Cerebellar cortex (tissue), 1 donor: ENCODE results near the gene WDR27.
"Not testable (repeated sequence)": the region's sequence is repeated elsewhere in the genome, so short reads cannot be mapped to it uniquely, and the experiment has no call there.

Experiments used
- DNase-seq: peaks from one replicate; pipeline ENCODE4 v3.0.0-alpha.2; 2015; ENCODE audit warnings: low spot score

The WDR27 gene

DNA sequence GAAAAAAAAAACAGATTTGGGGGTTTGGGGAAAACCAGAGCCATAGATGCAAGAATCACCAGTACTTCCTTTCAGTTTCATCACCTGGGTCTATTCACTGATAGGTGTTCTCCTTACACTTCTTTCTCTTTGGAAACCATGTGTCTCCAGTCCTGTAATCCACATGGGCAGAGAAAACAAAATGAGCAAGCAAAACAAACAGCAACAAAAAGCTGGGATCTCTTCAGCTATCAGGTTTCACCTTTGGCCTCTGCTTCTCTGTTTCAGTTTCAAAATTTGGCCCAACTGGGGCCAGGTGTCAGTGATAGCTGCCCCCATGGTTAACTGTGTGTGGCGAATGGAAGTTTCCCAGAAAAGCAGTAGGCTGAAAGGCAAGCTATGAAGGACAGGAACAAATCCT lies 228.2 kb downstream of the WDR27 start:
- DNase-seq = no peak

DNA sequence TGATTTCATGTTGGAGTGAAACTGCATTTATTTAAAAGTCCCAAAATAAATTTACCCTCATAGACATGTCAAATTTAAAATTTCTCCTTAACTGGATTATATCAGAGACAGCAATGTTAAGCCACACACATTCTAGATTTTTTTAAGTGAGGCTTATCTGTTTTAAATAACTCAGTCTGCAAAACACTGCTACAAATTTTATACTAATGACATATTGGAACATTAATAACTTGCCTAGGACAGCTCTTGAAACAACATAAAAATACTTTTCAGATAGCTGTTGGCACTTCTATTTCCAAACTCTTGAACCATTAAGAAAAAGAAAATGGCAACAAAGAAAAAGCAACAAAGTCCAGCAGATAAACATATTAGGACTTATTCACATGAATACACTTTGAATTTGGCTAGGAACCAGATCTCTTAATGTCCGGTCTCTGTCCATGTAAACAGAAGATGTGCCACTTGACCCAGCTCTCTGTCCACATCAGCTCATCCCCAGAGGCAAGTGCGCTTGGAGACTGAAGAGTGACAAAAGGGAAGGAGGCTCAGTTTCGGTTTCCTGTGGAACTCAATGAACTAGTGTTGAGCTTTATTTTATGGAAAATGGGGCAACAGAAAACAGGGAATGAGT lies 228.9 kb downstream of the WDR27 start:
- DNase-seq = no peak

DNA sequence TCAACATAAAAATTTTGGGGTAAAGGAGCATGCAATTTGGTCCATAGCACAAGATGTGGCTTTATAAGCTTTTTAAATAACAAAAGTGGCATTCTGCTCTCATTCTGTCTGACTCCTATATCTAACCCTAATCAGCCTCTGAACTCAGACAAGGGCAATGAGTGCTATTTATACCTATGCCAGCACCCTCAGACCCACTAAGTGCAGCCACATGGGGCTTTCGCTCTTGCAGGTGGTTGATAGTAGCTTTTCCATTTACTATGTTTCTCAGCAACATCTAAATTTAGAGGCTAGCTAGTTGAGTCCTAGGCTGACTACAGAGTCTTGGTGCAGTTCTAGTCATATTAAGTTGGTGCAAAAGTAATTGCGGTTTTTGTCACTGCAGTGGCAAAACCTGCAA lies 231.0 kb downstream of the WDR27 start:
- DNase-seq = no peak

DNA sequence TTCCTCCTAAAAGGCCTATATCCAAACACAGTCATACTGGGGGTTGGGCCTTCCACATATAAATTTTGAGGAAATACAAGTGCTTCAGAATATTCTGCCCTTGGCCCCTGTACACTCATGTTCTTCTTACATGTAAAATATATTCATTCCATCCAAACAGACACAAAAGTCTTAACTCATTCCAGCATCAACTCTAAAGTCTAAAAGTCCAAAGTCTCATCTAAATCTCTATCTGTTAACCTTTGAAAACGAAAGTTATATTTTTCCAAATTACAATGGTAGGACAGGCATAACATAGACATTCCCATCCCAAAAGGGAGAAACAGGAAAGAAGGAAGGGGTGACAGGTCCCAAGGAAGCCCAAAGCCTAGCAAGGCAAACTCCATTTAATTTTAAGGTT lies 232.8 kb downstream of the WDR27 start:
- DNase-seq = no peak

DNA sequence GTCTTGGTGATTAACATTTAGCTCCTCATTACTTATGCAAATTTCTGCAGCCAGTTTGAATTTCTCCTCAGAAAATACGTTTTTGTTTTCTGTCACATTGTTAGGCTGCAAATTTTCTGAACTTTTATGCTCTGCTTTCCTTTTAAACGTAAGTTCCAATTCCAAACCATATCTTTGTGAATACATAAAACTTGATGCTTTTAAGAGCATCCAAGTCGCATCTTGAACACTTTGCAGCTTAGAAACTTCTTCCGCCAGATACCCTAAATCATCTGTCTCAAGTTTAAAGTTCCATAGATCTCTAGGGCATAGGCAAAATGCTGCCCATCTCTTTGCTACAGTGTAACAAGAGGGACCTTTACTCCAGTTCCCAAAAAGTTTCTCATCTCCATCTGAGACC lies 234.1 kb downstream of the WDR27 start:
- DNase-seq = not testable (repeated sequence)

DNA sequence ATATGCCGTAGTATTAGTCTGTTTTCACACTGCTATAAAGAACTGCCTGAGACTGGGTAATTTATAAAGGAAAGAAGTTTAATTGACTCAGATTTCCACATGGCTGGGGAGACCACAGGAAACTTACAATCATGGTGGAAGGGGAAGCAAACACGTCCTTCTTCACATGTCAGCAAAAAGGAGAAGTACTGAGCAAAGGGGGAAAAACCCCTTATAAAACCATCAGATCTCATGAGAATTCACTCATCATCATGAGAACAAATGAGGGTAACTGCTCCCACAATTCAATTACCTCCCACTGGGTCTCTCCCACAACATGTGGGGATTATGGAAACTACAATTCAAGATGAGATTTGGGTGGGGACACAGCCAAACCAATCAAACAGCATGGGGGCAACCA lies 235.6 kb downstream of the WDR27 start:
- DNase-seq = not testable (repeated sequence)

DNA sequence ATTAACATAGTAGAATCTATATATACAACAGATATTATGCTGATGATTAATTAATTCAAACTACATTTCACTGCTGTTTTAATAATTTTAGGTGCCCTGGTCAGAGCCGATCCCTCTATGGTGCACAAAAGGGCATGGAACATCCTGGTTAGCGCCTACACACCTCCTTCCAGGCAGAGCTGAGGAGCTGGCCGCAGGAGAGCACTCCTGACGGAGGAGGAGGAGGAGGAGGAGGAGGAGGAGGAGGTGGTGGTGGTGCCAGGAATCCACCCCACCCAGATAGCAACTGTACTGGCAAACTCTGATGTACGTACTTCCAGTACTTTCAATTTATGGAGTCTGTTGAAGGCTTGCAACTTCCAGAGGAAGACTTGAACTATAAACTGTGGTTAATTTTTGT lies 244.1 kb downstream of the WDR27 start:
- DNase-seq = no peak

DNA sequence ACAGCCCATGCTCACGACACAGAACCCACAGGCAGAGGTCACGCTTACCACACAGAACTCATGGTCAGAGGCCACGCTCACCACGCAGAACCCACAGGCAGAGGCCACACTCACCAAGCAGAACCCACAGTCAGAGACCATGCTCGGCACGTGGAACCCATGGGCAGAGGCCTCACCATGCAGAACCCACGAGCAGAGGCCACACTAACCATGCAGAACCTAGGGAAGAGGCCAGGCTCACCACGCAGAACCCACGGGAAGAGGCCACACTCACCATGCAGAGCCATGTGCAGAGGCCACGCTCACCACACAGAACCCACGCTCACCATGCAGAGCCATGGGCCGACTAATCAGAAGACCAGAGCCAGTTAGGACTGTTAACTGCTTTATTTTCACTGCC lies 245.0 kb downstream of the WDR27 start:
- no peak for DNase-seq

DNA sequence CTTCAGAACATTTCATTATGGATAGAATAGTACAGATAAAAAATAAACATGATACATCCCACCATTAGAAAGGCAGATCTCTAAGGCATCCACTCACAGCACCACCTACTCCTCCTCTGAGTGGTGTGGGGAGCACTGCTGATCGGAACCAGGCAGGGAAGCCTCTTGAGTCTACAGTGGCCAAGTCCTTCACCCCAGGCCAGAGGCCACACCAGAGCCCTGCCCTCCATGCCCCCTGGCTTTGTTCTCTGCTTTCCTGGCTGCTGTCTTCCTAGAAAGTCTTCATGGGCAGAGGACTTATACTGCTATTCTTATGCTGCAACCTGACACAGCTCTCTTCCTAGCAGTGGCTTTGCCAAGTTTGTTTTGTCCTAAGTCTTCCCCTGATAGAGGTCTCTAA lies 246.4 kb downstream of the WDR27 start:
- no peak for DNase-seq

DNA sequence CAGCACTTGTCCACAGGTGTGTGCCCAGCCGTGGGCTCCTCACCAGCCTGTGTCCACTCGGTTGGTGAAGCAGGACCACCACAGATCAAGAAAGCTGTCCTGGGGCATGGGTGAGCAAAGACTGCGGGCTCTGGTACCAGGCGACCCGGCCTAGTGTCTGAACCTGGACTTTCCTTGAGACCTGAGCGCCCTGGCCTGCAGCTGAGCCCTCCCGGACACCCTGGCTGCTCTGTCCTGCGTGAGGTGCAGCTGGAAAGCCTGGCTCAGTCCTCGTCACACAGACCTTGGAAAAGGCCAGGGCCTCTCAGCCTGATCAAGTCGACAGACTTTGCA lies 247.0 kb downstream of the WDR27 start:
- no peak for DNase-seq

DNA sequence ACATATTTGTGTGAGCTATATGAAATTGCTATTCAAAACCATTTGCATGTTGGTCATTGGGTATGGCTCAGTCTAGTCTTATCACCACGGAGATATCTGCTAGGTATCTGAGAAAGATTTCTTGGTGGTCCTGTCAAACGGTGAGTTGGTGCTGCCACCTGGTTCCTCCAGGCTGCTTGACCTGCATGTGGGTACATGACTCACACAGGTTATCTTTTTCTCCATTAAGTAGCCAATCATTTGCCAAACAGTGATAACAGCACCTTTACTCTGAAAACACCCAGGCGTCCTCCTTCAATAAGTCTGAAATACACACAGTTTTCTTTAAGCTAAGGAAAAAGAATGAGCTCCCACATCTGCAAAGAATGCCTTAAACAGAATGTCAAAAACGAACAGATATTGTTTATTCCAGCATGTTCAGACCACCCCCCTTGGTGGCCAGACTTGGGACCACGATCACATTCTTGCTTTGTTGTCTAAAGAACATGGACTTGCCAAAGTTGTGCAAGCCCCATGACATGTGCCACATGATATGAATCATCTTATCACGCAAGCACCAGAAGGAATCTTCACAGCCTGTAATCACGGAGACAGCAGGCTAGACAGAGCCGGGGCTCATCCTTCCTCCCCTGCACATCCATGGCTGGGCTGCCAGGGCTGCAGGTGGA lies 247.5 kb downstream of the WDR27 start:
- no peak for DNase-seq

DNA sequence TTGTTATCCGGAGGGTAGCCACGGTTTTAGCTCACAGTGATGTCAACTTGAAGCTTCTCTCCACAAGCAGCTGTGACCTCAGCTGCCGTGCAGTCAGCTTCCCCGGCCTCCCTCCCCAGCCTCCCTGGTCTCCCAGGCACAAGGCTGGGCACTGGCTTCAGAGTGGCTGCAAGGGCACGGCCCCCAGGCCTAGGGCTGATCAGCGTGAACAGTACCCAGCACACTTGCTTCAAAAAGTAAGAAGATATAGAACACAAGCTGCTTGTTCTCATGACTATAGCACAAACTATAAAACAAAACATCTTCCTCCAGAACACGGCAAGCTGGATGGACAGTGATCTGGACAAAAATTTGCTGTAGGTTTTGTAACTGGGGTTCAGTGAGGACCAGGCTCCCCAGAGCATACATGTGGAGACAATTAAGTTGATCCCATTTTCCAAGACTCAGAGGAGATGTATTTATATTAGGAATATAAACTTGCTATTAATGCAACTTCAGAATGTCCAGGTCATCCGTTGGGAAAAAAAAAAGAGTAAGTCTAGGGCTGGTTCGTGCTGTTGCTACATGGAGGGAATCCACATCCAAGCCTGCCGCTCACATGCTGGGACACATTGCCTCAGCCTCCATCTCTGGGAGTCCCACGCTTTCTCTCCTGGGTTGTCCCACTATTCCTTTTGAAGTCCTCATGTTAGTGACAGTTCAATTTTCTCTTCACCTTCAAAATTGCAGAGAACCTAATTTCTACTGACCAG lies 248.8 kb downstream of the WDR27 start:
- DNase-seq = no peak

DNA sequence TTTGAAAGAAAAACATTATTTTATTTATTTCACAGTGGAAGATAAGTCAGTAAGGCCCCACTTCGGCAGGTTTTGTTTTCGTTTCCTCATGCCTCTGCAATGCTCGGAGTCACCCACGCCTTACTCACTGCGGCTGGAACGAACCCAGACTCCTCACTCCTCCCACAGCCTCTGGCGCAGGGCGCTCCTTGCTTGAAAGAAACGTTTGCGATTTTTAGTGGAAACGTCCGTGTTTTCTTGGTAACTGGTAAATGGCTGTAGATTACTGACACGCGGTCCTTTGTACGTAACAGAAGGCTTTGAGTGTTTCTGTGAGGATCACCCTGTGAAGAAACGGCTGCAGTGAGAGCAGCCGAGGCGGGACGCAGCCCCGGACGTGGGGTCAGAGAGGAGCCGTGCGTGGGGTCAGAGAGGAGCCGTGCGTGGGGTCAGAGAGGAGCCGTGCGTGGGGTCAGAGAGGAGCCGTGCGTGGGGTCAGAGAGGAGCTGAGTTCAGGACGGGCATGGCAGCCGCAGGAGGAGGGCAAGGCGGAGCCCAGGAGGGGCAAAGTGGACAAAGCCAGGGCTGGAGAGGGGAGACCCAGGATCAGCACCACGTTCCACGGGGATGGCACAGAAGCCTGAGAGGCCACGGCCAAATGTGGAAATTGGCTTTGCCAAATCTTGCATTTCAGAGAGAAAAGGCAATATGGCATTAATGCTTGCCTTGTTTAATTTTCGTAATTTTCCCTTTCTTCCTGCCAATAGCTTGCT lies 249.5 kb downstream of the WDR27 start:
- DNase-seq = no peak

DNA sequence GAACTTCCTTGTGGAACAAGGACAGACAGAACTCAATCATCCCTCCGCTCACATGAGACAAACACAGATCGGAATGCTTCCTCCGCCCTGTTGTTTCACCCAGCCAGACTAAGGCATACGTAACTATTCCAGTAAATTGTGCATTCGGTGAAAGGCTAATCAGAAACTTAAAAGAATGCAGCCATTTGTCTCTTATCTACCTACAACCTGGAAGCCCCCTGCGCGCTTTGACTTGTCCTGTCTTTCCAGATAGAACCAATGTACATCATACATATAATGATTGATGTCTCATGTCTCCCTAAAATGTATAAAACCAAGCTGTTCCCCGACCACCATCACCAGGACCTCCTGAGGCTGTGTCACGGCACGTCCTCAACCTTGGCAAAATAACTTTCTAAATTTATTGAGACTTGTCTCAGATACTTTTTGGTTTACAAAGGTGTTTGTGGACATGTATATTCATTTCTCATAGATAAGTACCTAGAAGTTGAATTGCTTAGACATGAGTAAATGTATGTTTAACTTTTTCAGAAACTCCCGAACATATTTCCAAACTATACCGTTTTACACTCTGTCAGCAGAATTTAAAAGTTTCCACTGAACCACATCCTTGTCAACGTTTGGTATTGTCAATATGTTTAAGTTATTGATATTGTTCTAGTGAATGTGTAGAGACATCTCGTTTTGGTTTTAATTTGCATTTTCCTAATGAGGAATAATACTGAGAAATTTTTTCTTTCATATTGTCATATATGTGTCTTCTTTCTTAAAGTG lies 250.6 kb downstream of the WDR27 start:
- DNase-seq = no peak

DNA sequence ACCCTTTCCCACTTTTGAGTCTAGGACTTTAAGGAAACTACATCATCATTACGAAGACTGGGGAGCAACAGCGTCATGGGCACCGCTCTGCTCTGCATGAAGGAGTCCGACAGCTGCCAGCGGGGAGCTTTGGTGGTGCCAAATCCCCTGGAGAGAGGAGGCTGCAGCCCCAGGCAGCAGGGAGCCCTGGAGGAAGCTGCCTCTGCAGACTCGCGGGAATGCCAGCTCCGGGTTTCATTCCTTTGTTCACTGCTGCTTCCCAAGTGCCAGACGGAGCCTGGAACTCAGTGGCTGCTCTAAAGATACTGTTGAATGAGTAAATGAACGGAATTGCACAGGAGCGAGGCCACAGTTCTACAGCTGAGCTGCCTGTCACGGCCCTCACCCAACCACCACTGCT lies 251.7 kb downstream of the WDR27 start:
- DNase-seq = no peak

DNA sequence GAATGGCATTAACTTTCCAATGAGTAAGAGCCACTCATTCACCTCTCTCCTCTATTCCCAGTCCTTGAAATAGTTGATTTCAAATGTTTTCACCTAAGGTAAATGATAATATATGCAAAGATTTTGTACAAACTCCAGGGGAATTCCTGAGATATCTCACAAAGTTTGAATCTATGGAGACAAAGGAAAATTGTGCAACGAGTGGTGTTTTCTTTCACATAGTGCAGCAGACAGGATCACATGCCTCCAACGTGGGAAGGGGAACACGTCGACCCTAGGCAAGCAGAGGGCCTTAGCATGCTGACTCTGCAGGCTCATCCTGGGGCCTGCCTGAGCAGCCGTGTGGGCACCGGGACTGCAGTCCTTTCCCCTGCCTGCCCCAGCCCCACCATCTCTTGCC lies 252.6 kb downstream of the WDR27 start:
- DNase-seq = no peak

DNA sequence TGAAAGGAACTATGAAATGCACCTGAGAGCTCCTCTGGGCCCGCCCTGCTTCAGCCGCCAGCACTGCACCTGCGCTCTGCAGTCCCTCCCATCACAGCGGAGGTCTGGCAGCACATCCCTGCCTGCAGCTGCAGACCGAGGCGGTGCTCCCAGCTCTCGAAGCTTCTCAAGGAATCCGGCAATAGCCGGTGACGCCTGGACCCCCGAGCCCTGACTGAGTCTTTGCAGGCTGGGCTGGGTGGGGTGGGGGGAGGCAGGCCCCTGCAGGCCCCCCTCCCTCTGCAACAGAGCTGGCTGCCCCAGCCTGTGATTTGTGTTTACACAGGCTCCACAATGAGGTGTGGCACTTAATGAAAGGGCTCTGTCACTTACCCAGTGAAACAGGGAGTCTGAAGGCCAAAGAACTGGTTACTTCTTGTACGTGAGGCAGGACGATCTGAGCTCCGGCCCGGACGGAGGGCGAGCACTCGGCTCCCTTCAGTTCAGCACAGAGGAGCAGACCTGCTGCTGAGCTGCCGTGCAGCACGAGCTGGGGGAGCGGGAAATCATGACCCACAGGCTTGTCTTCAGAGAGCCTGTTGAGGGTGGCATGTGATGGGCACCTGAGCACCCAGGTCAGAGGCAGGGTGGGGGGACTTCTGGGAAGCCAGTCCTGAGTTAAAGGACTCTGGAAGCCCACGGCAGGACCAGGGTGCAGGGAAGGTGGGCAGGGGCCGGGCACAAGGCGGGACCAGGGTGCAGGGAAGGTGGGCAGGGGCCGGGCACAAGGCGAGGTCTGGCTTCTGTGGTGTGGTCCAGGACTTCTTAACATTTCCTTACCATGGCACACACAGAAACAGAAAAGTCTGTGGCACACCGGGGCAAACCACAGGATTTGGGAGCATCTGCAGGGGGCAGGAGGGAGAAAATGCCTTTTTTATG lies 255.9 kb downstream of the WDR27 start:
- DNase-seq = no peak

DNA sequence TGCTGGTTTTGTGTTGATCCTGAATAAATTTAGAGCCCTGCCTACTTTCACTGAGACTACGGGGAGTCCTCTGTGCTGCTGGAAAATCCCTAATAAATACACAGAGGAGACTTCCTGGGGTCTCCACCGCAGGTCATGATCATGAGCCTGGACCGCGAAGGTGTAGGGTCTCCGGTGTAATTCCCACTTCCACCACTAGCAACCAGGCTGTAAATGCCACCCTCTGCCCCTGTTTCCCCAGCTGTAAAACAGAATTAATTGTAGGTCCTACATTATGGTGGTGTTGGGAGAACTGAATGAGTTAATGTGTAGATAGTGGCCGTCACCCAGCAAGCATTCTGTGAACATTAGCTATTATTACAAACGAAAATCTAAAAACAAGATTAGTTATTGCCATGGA lies 256.6 kb downstream of the WDR27 start:
- no peak for DNase-seq

DNA sequence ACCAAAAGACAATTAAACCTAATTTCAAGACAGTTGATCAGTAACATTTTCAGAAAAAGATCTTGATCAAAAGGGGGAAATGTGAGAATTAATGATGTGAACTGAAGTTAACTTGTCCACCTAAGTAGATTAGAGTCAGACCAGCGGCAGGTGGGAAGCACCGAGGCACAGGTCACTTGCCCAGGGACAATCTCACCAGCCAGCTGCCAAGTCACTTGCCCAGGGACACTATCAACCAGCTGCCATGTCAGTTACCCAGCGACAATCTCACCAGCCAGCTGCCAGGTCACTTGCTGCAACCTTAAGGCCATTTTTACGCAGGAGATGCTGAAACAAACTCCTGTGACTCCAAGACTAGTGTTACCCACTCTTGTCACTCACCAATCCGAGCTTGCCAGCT lies 260.5 kb downstream of the WDR27 start:
- DNase-seq = no peak

DNA sequence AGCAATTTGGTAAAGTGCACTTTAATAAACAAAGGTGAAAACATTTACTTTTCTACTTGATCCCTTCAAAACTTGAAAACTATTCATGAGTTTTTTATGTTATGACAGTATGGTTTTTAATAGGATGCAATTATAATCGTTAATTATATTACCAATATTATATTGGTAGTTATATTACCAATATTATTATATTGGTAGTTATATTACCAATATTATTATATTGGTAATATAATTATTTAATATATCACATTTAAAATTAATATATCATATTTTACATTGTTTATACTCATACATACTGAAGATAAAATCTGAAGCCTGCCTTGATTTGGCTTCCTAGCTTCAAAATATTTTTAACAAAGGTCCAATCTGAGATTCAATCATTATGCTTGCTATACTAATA lies 262.1 kb downstream of the WDR27 start:
- DNase-seq = no peak

DNA sequence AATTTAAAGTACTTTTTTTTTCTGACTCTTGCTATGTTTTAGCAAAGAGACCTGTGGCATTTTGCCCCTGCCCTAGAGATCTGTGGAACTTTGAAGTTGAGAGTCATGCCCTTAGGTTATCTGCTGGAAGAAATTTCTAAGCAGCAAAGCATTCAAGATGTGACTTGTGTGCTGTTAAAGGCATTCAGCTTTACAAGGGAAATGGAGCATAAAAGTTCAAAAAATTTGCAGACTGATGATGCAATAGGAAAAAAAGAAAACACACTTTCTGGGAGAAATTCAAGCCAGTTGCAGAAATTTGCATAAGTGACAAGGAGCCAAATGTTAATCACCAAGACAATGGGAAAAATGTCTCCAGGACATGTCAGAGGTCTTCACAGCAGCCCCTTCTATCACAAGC lies 267.3 kb downstream of the WDR27 start:
- DNase-seq = not testable (repeated sequence)
